ENCODE data around the gene OPA1. TPM values are rescaled to one million over a fixed set of nuclear protein-coding genes. Genes with fewer than 3 reads are reported as not detected.
A peak's percentile ranks its signal among the peaks of the same experiment; 100 is the strongest.

The OPA1 gene
- total and polyA plus RNA-seq, 2 donors from 2014 or later: 18.1 to 56.3 TPM

DNA sequence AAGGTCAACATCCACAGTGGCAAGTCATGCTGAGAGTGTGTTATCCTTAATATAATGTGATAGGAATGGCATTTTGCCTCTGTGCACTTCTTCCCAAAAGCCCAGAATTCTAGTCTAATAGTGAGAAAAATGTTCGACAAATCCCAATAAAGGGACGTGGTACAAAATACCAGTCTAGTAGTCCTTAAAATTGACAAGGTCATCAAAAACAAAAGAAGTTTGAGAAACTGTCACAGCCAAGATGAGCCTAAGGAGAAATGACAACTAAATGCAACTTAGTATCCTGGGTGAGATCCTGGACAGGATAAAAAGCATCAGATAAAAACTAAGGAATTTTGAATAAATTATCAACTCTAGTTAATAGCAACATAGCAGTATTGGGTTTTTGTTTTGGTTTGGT, 23.9 kb upstream of the OPA1 start:
- no peaks in the 10 kb centered on the region for H3K27me3 ChIP-seq (ENCODE audit: control insufficient read depth, insufficient read depth, low read length)
- no peak overlapping the region for H3K9ac ChIP-seq (ENCODE audit: low read length in 3 of 3)
- no peak for FAIRE-seq
- TF ChIP-seq, protein P1, sequence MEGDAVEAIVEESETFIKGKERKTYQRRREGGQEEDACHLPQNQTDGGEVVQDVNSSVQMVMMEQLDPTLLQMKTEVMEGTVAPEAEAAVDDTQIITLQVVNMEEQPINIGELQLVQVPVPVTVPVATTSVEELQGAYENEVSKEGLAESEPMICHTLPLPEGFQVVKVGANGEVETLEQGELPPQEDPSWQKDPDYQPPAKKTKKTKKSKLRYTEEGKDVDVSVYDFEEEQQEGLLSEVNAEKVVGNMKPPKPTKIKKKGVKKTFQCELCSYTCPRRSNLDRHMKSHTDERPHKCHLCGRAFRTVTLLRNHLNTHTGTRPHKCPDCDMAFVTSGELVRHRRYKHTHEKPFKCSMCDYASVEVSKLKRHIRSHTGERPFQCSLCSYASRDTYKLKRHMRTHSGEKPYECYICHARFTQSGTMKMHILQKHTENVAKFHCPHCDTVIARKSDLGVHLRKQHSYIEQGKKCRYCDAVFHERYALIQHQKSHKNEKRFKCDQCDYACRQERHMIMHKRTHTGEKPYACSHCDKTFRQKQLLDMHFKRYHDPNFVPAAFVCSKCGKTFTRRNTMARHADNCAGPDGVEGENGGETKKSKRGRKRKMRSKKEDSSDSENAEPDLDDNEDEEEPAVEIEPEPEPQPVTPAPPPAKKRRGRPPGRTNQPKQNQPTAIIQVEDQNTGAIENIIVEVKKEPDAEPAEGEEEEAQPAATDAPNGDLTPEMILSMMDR (IDR thresholded peaks at IDR 0.05; ENCODE audit: borderline replicate concordance, extremely low read depth, insufficient read depth): no peak
- no peak overlapping the region for H3K4me3 ChIP-seq (ENCODE audit: low read length in 3 of 3)
- DNase-seq: no peak
- no peaks in the 10 kb centered on the region for H3K36me3 ChIP-seq (ENCODE audit: control insufficient read depth in 2 of 3, insufficient read depth in 3 of 3, low read length in 3 of 3)
- H3K27ac ChIP-seq (ENCODE audit: low read depth in 2 of 2, low read length in 2 of 2): no peak overlapping the region
- no peaks in the 10 kb centered on the region for H3K4me1 ChIP-seq (ENCODE audit: control insufficient read depth in 2 of 3, insufficient read depth in 2 of 3, low read depth in 1 of 3, low read length in 3 of 3)
- intact Hi-C loops (cut with DNase I): loop anchor here (10.0 kb wide), 1 partner anchor 104 kb away; no protein-coding TSS in a partner anchor
- no peaks in the 10 kb centered on the region for H3K9me3 ChIP-seq (ENCODE audit: control insufficient read depth in 2 of 3, insufficient read depth in 1 of 3, low read length in 3 of 3)

DNA sequence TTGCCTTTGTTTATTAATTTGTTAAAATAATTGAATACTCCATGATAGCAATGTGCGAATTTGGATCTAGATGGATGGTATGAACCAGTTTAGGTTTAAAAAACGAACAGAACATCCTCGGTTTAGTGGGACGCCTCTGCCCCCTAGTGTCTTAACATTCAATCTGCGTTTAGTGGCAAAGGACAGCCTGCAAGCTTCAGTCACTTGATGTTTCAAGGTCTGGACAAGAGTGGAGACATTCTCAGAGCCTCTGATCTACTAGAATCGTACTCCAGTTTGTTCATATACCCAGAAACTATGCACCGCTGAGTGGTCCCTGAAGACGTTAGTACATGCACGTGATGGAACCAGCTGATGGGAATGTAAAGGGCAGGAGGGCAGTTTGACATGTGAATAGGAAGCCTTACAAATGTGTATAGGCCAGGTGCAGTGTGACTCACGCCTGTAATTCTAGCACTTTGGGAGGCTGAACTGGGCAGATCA, 20.5 kb upstream of the OPA1 start:
- peak; percentile 93 for FAIRE-seq
- intact Hi-C loops (cut with DNase I): loop anchor here (10.0 kb wide), 1 partner anchor 758 kb away; no protein-coding TSS in a partner anchor
- TF ChIP-seq, protein P1 (IDR thresholded peaks at IDR 0.05; ENCODE audit: borderline replicate concordance, extremely low read depth, insufficient read depth): peak; percentile 86
- Histone ChIP-seq H3K36me3 (ENCODE audit: control insufficient read depth in 2 of 3, insufficient read depth in 3 of 3, low read length in 3 of 3) (no peaks in the 10 kb centered on the region), H3K9me3 (ENCODE audit: control insufficient read depth in 2 of 3, insufficient read depth in 1 of 3, low read length in 3 of 3) (no peaks in the 10 kb centered on the region), H3K9ac (ENCODE audit: low read length in 3 of 3) (no peak overlapping the region), H3K27ac (ENCODE audit: low read depth in 2 of 2, low read length in 2 of 2) (no peak overlapping the region), H3K27me3 (ENCODE audit: control insufficient read depth, insufficient read depth, low read length) (no peaks in the 10 kb centered on the region), H3K4me1 (ENCODE audit: control insufficient read depth in 2 of 3, insufficient read depth in 2 of 3, low read depth in 1 of 3, low read length in 3 of 3) (no peaks in the 10 kb centered on the region), H3K4me3 (ENCODE audit: low read length in 3 of 3) (no peak overlapping the region)
- DNase-seq: peak in 4 of 5 donors; percentile 64 to 83 (median 78)

DNA sequence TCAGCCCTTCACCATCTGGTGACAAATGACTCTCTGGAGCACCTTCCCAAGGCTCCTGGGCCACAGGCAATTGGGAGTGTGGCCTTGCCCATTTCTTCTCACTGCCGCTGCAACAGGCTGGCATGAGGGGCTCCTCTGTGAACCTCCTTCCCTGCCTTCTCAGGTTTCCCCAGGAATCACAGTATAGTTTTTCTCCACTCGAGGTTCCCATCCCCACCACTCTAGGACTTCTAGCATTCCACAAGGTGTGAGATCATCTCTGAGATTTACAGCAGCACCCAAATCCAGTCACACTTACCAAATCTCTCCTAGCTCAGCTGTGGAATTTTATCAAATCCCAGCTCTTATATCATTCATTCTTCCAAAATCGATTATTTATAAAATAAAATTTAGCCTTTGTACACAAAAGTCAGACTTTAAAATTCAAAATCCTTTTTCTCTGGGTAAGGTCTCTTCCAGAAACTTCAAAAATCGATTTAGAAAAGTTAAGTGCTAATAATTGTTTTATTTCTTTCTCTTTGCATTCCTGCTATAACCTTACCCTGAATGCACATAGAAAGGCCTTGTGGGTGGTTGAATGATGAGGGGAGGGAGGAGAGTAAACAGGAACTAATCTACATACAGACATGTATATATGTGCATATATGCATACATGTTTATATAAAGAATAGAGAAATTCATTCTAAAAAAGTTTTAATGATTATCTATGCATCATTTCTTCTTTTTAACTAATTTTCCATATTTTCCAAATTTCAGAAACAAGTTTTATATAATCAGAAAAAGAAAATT, 19.4 kb upstream of the OPA1 start:
- H3K27ac ChIP-seq (ENCODE audit: low read depth in 2 of 2, low read length in 2 of 2): no peak overlapping the region
- no peaks in the 10 kb centered on the region for H3K27me3 ChIP-seq (ENCODE audit: control insufficient read depth, insufficient read depth, low read length)
- H3K9me3 ChIP-seq (ENCODE audit: control insufficient read depth in 2 of 3, insufficient read depth in 1 of 3, low read length in 3 of 3): no peaks in the 10 kb centered on the region
- no peak for DNase-seq
- no peaks in the 10 kb centered on the region for H3K36me3 ChIP-seq (ENCODE audit: control insufficient read depth in 2 of 3, insufficient read depth in 3 of 3, low read length in 3 of 3)
- no peak overlapping the region for H3K9ac ChIP-seq (ENCODE audit: low read length in 3 of 3)
- H3K4me1 ChIP-seq (ENCODE audit: control insufficient read depth in 2 of 3, insufficient read depth in 2 of 3, low read depth in 1 of 3, low read length in 3 of 3): no peaks in the 10 kb centered on the region
- H3K4me3 ChIP-seq (ENCODE audit: low read length in 3 of 3): no peak overlapping the region
- no peak for FAIRE-seq
- intact Hi-C loops (cut with DNase I): loop anchor here (10.0 kb wide), 1 partner anchor 759 kb away; no protein-coding TSS in a partner anchor
- TF ChIP-seq, protein P1 (IDR thresholded peaks at IDR 0.05; ENCODE audit: borderline replicate concordance, extremely low read depth, insufficient read depth): no peak
